ENCODE measurements around the gene SLC22A3.
"Not testable (repeated sequence)": the region's sequence is repeated elsewhere in the genome, so short reads cannot be mapped to it uniquely, and the experiment has no call there.

Gene SLC22A3

GRCh38 chr6:160302431-160303082, 45.6 kb upstream of the SLC22A3 start:
- not testable (repeated sequence) for H3K79me1 ChIP-seq (ENCODE audit: low read length); H3K14ac ChIP-seq (ENCODE audit: low read length); H2BK120ac ChIP-seq (ENCODE audit: insufficient read depth, low read length, poor library complexity); H3K27me3 ChIP-seq (ENCODE audit: insufficient read depth, low read length); H3K9ac ChIP-seq (ENCODE audit: low read length); H3K4me1 ChIP-seq (ENCODE audit: control insufficient read depth in 1 of 2, insufficient read depth in 2 of 2, low read length in 2 of 2); H2AFZ ChIP-seq (ENCODE audit: insufficient read depth, low read length, poor library complexity); H3K4me3 ChIP-seq (ENCODE audit: low read depth, low read length); H3K27ac ChIP-seq (ENCODE audit: low read depth, low read length); H3K23ac ChIP-seq (ENCODE audit: low read length); H3K9me3 ChIP-seq (ENCODE audit: insufficient read depth, low read depth, low read length); H3K4me2 ChIP-seq (ENCODE audit: low read length); H3K18ac ChIP-seq (ENCODE audit: low read length); H4K12ac ChIP-seq (ENCODE audit: low read depth, low read length); H2BK5ac ChIP-seq (ENCODE audit: low read depth, low read length, poor library complexity); DNase-seq; H3K4ac ChIP-seq (ENCODE audit: low read depth, low read length); H2BK12ac ChIP-seq (ENCODE audit: low read length); H3K79me2 ChIP-seq (ENCODE audit: control insufficient read depth, insufficient read depth, low read length, poor library complexity); H2AK5ac ChIP-seq (ENCODE audit: low read length); H3K36me3 ChIP-seq (ENCODE audit: control insufficient read depth in 1 of 2, insufficient read depth in 2 of 2, low read length in 2 of 2); H4K8ac ChIP-seq (ENCODE audit: low read depth, low read length); H4K91ac ChIP-seq (ENCODE audit: low read depth, low read length)
- no CpG with 5 or more reads among the region's 2 CpGs for WGBS (ENCODE audit: extremely low coverage, insufficient coverage, insufficient read length)

GRCh38 chr6:160303806-160304205, 44.4 kb upstream of the SLC22A3 start:
- no peak overlapping the region for H3K4me2 ChIP-seq (ENCODE audit: low read length)
- H2BK5ac ChIP-seq (ENCODE audit: low read depth, low read length, poor library complexity) = no peak overlapping the region
- no peak overlapping the region for H2BK12ac ChIP-seq (ENCODE audit: low read length)
- no CpG with 5 or more reads among the region's 2 CpGs for WGBS (ENCODE audit: extremely low coverage, insufficient coverage, insufficient read length)
- no peaks in the 10 kb centered on the region for H3K79me1 ChIP-seq (ENCODE audit: low read length)
- no peaks in the 10 kb centered on the region for H3K79me2 ChIP-seq (ENCODE audit: control insufficient read depth, insufficient read depth, low read length, poor library complexity)
- H2AFZ ChIP-seq (ENCODE audit: insufficient read depth, low read length, poor library complexity) = no peak overlapping the region
- H3K27me3 ChIP-seq (ENCODE audit: insufficient read depth, low read length) = no peaks in the 10 kb centered on the region
- no peak overlapping the region for H2AK5ac ChIP-seq (ENCODE audit: low read length)
- no peaks in the 10 kb centered on the region for H3K4me1 ChIP-seq (ENCODE audit: control insufficient read depth in 1 of 2, insufficient read depth in 2 of 2, low read length in 2 of 2)
- no peak overlapping the region for H3K4ac ChIP-seq (ENCODE audit: low read depth, low read length)
- no peak overlapping the region for H4K91ac ChIP-seq (ENCODE audit: low read depth, low read length)
- no peak overlapping the region for H3K18ac ChIP-seq (ENCODE audit: low read length)
- no peak overlapping the region for H3K27ac ChIP-seq (ENCODE audit: low read depth, low read length)
- no peak overlapping the region for H4K12ac ChIP-seq (ENCODE audit: low read depth, low read length)
- no peak overlapping the region for H3K4me3 ChIP-seq (ENCODE audit: low read depth, low read length)
- no peak overlapping the region for H3K23ac ChIP-seq (ENCODE audit: low read length)
- H3K36me3 ChIP-seq (ENCODE audit: control insufficient read depth in 1 of 2, insufficient read depth in 2 of 2, low read length in 2 of 2) = no peaks in the 10 kb centered on the region
- H3K9me3 ChIP-seq (ENCODE audit: insufficient read depth, low read depth, low read length) = peaks cover 10% of the 10 kb centered on the region
- H3K9ac ChIP-seq (ENCODE audit: low read length) = no peak overlapping the region
- no peak overlapping the region for H3K14ac ChIP-seq (ENCODE audit: low read length)
- H4K8ac ChIP-seq (ENCODE audit: low read depth, low read length) = no peak overlapping the region
- no peak for DNase-seq
- H2BK120ac ChIP-seq (ENCODE audit: insufficient read depth, low read length, poor library complexity) = no peak overlapping the region

GRCh38 chr6:160305926-160306713, 42.1 kb upstream of the SLC22A3 start:
- Histone ChIP-seq H2AK5ac (ENCODE audit: low read length) (no peak overlapping the region), H2BK120ac (ENCODE audit: insufficient read depth, low read length, poor library complexity) (no peak overlapping the region), H4K91ac (ENCODE audit: low read depth, low read length) (no peak overlapping the region), H3K14ac (ENCODE audit: low read length) (no peak overlapping the region), H3K4me2 (ENCODE audit: low read length) (no peak overlapping the region), H3K4me3 (ENCODE audit: low read depth, low read length) (no peak overlapping the region), H3K36me3 (ENCODE audit: control insufficient read depth in 1 of 2, insufficient read depth in 2 of 2, low read length in 2 of 2) (no peaks in the 10 kb centered on the region), H3K18ac (ENCODE audit: low read length) (no peak overlapping the region), H4K12ac (ENCODE audit: low read depth, low read length) (no peak overlapping the region), H3K9ac (ENCODE audit: low read length) (no peak overlapping the region), H2AFZ (ENCODE audit: insufficient read depth, low read length, poor library complexity) (no peak overlapping the region), H3K4me1 (ENCODE audit: control insufficient read depth in 1 of 2, insufficient read depth in 2 of 2, low read length in 2 of 2) (no peaks in the 10 kb centered on the region), H2BK5ac (ENCODE audit: low read depth, low read length, poor library complexity) (no peak overlapping the region), H3K4ac (ENCODE audit: low read depth, low read length) (no peak overlapping the region), H3K27me3 (ENCODE audit: insufficient read depth, low read length) (no peaks in the 10 kb centered on the region), H3K23ac (ENCODE audit: low read length) (no peak overlapping the region), H3K27ac (ENCODE audit: low read depth, low read length) (no peak overlapping the region), H4K8ac (ENCODE audit: low read depth, low read length) (no peak overlapping the region), H3K79me2 (ENCODE audit: control insufficient read depth, insufficient read depth, low read length, poor library complexity) (no peaks in the 10 kb centered on the region), H2BK12ac (ENCODE audit: low read length) (no peak overlapping the region), H3K79me1 (ENCODE audit: low read length) (no peaks in the 10 kb centered on the region), H3K9me3 (ENCODE audit: insufficient read depth, low read depth, low read length) (peaks cover 7% of the 10 kb centered on the region)
- no CpG with 5 or more reads among the region's 7 CpGs for WGBS (ENCODE audit: extremely low coverage, insufficient coverage, insufficient read length)
- no peak for DNase-seq

- Histone ChIP-seq H3K27ac (ENCODE audit: low read depth, low read length) (no peak overlapping the region), H3K4me3 (ENCODE audit: low read depth, low read length) (no peak overlapping the region), H2BK5ac (ENCODE audit: low read depth, low read length, poor library complexity) (no peak overlapping the region), H4K91ac (ENCODE audit: low read depth, low read length) (no peak overlapping the region), H2BK120ac (ENCODE audit: insufficient read depth, low read length, poor library complexity) (no peak overlapping the region), H3K9ac (ENCODE audit: low read length) (no peak overlapping the region), H2AFZ (ENCODE audit: insufficient read depth, low read length, poor library complexity) (no peak overlapping the region), H3K9me3 (ENCODE audit: insufficient read depth, low read depth, low read length) (peaks cover 8% of the 10 kb centered on the region), H3K79me2 (ENCODE audit: control insufficient read depth, insufficient read depth, low read length, poor library complexity) (no peaks in the 10 kb centered on the region), H3K18ac (ENCODE audit: low read length) (no peak overlapping the region), H3K4me1 (ENCODE audit: control insufficient read depth in 1 of 2, insufficient read depth in 2 of 2, low read length in 2 of 2) (no peaks in the 10 kb centered on the region), H3K4me2 (ENCODE audit: low read length) (no peak overlapping the region), H3K36me3 (ENCODE audit: control insufficient read depth in 1 of 2, insufficient read depth in 2 of 2, low read length in 2 of 2) (peaks cover 0 to 1% of the 10 kb centered on the region in 2 experiments), H3K14ac (ENCODE audit: low read length) (no peak overlapping the region), H4K8ac (ENCODE audit: low read depth, low read length) (no peak overlapping the region), H3K79me1 (ENCODE audit: low read length) (no peaks in the 10 kb centered on the region), H4K12ac (ENCODE audit: low read depth, low read length) (no peak overlapping the region), H2BK12ac (ENCODE audit: low read length) (no peak overlapping the region), H3K23ac (ENCODE audit: low read length) (no peak overlapping the region), H2AK5ac (ENCODE audit: low read length) (no peak overlapping the region), H3K27me3 (ENCODE audit: insufficient read depth, low read length) (no peaks in the 10 kb centered on the region), H3K4ac (ENCODE audit: low read depth, low read length) (no peak overlapping the region)
- no peak for DNase-seq
These were observed 38.5 kb upstream of the SLC22A3 start for GRCh38 chr6:160309718-160310117.
